WTC11 (cell line): ENCODE data around the gene COG4. TPM values are rescaled to one million over a fixed set of nuclear protein-coding genes. Genes with fewer than 3 reads are reported as not detected.

ENCODE experiments used
- EMX1 ChIP-seq: fragments of 250-450 bp; sonication (Bioruptor Pico); IDR thresholded peaks from 2 replicates; pipeline ENCODE4 v1.8.0; 2021; ENCODE audit warnings: mild to moderate bottlenecking
- FOXJ3 ChIP-seq: sonication (generic); formaldehyde crosslinking; IDR thresholded peaks from 2 replicates; pipeline ENCODE4 v1.9.0; 2021; ENCODE audit warnings: missing genetic modification reagents, mild to moderate bottlenecking, borderline replicate concordance
- GABPB1 ChIP-seq: sonication (generic); formaldehyde crosslinking; IDR thresholded peaks from 2 replicates; pipeline ENCODE4 v1.8.1; 2023; ENCODE audit warnings: mild to moderate bottlenecking, missing genetic modification reagents
- GRHL2 ChIP-seq: fragments of 250-450 bp; sonication (Bioruptor Pico); IDR thresholded peaks from 2 replicates; pipeline ENCODE4 v1.8.0; 2022; ENCODE audit warnings: mild to moderate bottlenecking, moderate library complexity; ENCODE audit not compliant: insufficient replicate concordance, severe bottlenecking
- HMGA2 ChIP-seq: fragments of 250-450 bp; sonication (Bioruptor Pico); IDR thresholded peaks from 2 replicates; pipeline ENCODE4 v1.4.0; 2021; ENCODE audit warnings: mild to moderate bottlenecking, moderate library complexity
- NFYB ChIP-seq: sonication (generic); formaldehyde crosslinking; conservative IDR thresholded peaks from 2 replicates; pipeline ENCODE4 v1.8.0; 2022; ENCODE audit warnings: low read depth, missing genetic modification reagents
- OVOL2 ChIP-seq: fragments of 250-450 bp; sonication (Bioruptor Pico); IDR thresholded peaks from 2 replicates; pipeline ENCODE4 v1.9.0; 2021; ENCODE audit warnings: mild to moderate bottlenecking, borderline replicate concordance
- SMAD4 ChIP-seq: sonication (generic); formaldehyde crosslinking; IDR thresholded peaks from 2 replicates; pipeline ENCODE4 v1.8.0; 2022; ENCODE audit warnings: mild to moderate bottlenecking, missing genetic modification reagents
- TCF7 ChIP-seq: sonication (generic); formaldehyde crosslinking; IDR thresholded peaks from 2 replicates; pipeline ENCODE4 v1.8.0; 2022; ENCODE audit warnings: mild to moderate bottlenecking, low read depth, missing genetic modification reagents, moderate library complexity
- TEAD4 ChIP-seq: sonication (generic); formaldehyde crosslinking; IDR thresholded peaks from 2 replicates; pipeline ENCODE4 v1.8.0; 2022; ENCODE audit warnings: mild to moderate bottlenecking, missing genetic modification reagents
- ZNF121 ChIP-seq: sonication (generic); formaldehyde crosslinking; IDR thresholded peaks from 2 replicates; pipeline ENCODE4 v1.8.0; 2023; ENCODE audit warnings: missing genetic modification reagents
- ZNF232 ChIP-seq: sonication (generic); formaldehyde crosslinking; IDR thresholded peaks from 2 replicates; pipeline ENCODE4 v1.8.0; 2022; ENCODE audit warnings: mild to moderate bottlenecking, missing genetic modification reagents
- ZNF396 ChIP-seq: fragments of 250-450 bp; sonication (Bioruptor Pico); IDR thresholded peaks from 2 replicates; pipeline ENCODE4 v1.8.0; 2021; ENCODE audit warnings: mild to moderate bottlenecking, moderate library complexity, borderline replicate concordance
- total RNA-seq: library from RNA; stranded (reverse); gene quantifications from 3 replicates; pipeline ENCODE4 v1.2.3, GENCODE V29; 2021
- TF ChIP-seq, protein P1 (sequence below): sonication (generic); formaldehyde crosslinking; IDR thresholded peaks from 2 replicates; pipeline ENCODE4 v1.8.1; 2023; ENCODE audit warnings: mild to moderate bottlenecking, missing genetic modification reagents, moderate library complexity
- TF ChIP-seq, protein P2 (sequence below): sonication (generic); formaldehyde crosslinking; IDR thresholded peaks from 2 replicates; pipeline ENCODE4 v1.8.1; 2023; ENCODE audit warnings: mild to moderate bottlenecking, moderate library complexity, missing genetic modification reagents
- TF ChIP-seq, protein P3 (sequence below): sonication (generic); formaldehyde crosslinking; IDR thresholded peaks from 2 replicates; pipeline ENCODE4 v1.8.0; 2023; ENCODE audit warnings: missing genetic modification reagents, mild to moderate bottlenecking, borderline replicate concordance
- TF ChIP-seq, protein P4 (sequence below): fragments of 250-450 bp; sonication (Bioruptor Pico); IDR thresholded peaks from 2 replicates; pipeline ENCODE4 v1.9.0; 2021; ENCODE audit warnings: mild to moderate bottlenecking
- TF ChIP-seq, protein P5 (sequence below): sonication (generic); formaldehyde crosslinking; IDR thresholded peaks from 2 replicates; pipeline ENCODE4 v1.8.0; 2022; ENCODE audit warnings: mild to moderate bottlenecking, missing genetic modification reagents
- TF ChIP-seq, protein P6 (sequence below): sonication (generic); formaldehyde crosslinking; IDR thresholded peaks from 2 replicates; pipeline ENCODE4 v1.8.0; 2022; ENCODE audit warnings: mild to moderate bottlenecking, missing genetic modification reagents
- TF ChIP-seq, protein P7 (sequence below): sonication (generic); formaldehyde crosslinking; IDR thresholded peaks from 2 replicates; pipeline ENCODE4 v1.8.1; 2023; ENCODE audit warnings: mild to moderate bottlenecking, missing genetic modification reagents
- TF ChIP-seq, protein P8 (sequence below): fragments of 250-450 bp; sonication (Bioruptor Pico); IDR thresholded peaks from 2 replicates; pipeline ENCODE4 v1.8.0; 2021; ENCODE audit warnings: mild to moderate bottlenecking
- TF ChIP-seq, protein P9 (sequence below): sonication (generic); formaldehyde crosslinking; IDR thresholded peaks from 2 replicates; pipeline ENCODE4 v1.8.1; 2022; ENCODE audit warnings: mild to moderate bottlenecking, moderate library complexity, missing genetic modification reagents

COG4 gene
- total RNA-seq, 1 experiment from 2014 or later, result 56.6 TPM

DNA sequence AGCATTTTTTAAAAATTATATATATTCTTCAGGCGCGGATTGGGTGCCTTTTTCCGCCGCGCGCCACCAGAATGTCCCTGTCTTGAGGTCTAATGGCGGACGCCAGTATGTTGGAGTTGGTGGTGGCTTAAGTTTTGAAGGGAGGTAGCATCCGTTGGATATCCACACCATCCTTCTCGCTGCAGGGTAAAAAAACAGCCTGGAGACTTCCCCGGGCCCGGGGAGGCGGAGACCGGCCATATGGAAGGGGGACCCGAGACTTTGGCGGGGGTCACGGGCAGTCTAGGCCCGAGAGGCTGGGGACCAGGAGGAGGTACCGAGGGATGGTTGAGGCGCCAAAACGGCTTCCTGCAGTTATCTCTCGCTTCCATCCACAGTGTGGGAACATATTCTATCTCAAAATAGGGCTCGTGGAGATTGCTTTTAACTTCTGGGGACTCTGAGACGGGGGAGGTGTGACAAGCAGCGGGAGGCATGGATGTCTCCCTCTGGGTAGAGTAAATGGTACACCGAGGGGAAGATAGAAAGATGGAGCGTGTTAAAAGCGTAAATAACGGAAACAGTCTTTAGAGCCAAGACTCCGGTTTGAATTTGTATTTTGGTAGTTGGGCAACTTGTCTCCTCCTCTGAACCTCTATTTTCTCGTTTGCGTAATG, 517 bp upstream of the COG4 start, which contains the start of gene SF3B3 (continued):
- TF ChIP-seq GRHL2 (CRISPR knock-in tag) (no peak), EMX1 (no peak; the same call in 1 of the 2 replicates), ZNF121 (CRISPR knock-in tag) (no peak), OVOL2 (CRISPR knock-in tag) (no peak), ZNF232 (CRISPR knock-in tag) (no peak), HMGA2 (peak; percentile 19; the same call in 1 of the 2 replicates), SMAD4 (CRISPR knock-in tag) (no peak), TCF7 (CRISPR knock-in tag) (no peak), ZNF396 (no peak), TEAD4 (CRISPR knock-in tag) (no peak), GABPB1 (no peak), NFYB (CRISPR knock-in tag) (no peak), FOXJ3 (CRISPR knock-in tag) (no peak)
- TF ChIP-seq, protein P1, sequence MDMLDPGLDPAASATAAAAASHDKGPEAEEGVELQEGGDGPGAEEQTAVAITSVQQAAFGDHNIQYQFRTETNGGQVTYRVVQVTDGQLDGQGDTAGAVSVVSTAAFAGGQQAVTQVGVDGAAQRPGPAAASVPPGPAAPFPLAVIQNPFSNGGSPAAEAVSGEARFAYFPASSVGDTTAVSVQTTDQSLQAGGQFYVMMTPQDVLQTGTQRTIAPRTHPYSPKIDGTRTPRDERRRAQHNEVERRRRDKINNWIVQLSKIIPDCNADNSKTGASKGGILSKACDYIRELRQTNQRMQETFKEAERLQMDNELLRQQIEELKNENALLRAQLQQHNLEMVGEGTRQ (CRISPR knock-in tag), result no peak
- TF ChIP-seq, protein P2, sequence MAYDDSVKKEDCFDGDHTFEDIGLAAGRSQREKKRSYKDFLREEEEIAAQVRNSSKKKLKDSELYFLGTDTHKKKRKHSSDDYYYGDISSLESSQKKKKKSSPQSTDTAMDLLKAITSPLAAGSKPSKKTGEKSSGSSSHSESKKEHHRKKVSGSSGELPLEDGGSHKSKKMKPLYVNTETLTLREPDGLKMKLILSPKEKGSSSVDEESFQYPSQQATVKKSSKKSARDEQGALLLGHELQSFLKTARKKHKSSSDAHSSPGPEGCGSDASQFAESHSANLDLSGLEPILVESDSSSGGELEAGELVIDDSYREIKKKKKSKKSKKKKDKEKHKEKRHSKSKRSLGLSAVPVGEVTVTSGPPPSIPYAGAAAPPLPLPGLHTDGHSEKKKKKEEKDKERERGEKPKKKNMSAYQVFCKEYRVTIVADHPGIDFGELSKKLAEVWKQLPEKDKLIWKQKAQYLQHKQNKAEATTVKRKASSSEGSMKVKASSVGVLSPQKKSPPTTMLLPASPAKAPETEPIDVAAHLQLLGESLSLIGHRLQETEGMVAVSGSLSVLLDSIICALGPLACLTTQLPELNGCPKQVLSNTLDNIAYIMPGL, result no peak; the same call in 1 of the 2 replicates
- TF ChIP-seq, protein P3, sequence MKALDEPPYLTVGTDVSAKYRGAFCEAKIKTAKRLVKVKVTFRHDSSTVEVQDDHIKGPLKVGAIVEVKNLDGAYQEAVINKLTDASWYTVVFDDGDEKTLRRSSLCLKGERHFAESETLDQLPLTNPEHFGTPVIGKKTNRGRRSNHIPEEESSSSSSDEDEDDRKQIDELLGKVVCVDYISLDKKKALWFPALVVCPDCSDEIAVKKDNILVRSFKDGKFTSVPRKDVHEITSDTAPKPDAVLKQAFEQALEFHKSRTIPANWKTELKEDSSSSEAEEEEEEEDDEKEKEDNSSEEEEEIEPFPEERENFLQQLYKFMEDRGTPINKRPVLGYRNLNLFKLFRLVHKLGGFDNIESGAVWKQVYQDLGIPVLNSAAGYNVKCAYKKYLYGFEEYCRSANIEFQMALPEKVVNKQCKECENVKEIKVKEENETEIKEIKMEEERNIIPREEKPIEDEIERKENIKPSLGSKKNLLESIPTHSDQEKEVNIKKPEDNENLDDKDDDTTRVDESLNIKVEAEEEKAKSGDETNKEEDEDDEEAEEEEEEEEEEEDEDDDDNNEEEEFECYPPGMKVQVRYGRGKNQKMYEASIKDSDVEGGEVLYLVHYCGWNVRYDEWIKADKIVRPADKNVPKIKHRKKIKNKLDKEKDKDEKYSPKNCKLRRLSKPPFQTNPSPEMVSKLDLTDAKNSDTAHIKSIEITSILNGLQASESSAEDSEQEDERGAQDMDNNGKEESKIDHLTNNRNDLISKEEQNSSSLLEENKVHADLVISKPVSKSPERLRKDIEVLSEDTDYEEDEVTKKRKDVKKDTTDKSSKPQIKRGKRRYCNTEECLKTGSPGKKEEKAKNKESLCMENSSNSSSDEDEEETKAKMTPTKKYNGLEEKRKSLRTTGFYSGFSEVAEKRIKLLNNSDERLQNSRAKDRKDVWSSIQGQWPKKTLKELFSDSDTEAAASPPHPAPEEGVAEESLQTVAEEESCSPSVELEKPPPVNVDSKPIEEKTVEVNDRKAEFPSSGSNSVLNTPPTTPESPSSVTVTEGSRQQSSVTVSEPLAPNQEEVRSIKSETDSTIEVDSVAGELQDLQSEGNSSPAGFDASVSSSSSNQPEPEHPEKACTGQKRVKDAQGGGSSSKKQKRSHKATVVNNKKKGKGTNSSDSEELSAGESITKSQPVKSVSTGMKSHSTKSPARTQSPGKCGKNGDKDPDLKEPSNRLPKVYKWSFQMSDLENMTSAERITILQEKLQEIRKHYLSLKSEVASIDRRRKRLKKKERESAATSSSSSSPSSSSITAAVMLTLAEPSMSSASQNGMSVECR (CRISPR knock-in tag), result no peak
- TF ChIP-seq, protein P4, sequence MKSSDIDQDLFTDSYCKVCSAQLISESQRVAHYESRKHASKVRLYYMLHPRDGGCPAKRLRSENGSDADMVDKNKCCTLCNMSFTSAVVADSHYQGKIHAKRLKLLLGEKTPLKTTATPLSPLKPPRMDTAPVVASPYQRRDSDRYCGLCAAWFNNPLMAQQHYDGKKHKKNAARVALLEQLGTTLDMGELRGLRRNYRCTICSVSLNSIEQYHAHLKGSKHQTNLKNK (CRISPR knock-in tag), result no peak
- TF ChIP-seq, protein P5, sequence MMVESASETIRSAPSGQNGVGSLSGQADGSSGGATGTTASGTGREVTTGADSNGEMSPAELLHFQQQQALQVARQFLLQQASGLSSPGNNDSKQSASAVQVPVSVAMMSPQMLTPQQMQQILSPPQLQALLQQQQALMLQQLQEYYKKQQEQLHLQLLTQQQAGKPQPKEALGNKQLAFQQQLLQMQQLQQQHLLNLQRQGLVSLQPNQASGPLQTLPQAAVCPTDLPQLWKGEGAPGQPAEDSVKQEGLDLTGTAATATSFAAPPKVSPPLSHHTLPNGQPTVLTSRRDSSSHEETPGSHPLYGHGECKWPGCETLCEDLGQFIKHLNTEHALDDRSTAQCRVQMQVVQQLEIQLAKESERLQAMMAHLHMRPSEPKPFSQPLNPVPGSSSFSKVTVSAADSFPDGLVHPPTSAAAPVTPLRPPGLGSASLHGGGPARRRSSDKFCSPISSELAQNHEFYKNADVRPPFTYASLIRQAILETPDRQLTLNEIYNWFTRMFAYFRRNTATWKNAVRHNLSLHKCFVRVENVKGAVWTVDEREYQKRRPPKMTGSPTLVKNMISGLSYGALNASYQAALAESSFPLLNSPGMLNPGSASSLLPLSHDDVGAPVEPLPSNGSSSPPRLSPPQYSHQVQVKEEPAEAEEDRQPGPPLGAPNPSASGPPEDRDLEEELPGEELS (CRISPR knock-in tag), result no peak
- TF ChIP-seq, protein P6, sequence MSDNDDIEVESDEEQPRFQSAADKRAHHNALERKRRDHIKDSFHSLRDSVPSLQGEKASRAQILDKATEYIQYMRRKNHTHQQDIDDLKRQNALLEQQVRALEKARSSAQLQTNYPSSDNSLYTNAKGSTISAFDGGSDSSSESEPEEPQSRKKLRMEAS, result peak; percentile 63; the same call in 1 of the 2 replicates
- TF ChIP-seq, protein P7, sequence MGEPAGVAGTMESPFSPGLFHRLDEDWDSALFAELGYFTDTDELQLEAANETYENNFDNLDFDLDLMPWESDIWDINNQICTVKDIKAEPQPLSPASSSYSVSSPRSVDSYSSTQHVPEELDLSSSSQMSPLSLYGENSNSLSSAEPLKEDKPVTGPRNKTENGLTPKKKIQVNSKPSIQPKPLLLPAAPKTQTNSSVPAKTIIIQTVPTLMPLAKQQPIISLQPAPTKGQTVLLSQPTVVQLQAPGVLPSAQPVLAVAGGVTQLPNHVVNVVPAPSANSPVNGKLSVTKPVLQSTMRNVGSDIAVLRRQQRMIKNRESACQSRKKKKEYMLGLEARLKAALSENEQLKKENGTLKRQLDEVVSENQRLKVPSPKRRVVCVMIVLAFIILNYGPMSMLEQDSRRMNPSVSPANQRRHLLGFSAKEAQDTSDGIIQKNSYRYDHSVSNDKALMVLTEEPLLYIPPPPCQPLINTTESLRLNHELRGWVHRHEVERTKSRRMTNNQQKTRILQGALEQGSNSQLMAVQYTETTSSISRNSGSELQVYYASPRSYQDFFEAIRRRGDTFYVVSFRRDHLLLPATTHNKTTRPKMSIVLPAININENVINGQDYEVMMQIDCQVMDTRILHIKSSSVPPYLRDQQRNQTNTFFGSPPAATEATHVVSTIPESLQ, result no peak
- TF ChIP-seq, protein P8, sequence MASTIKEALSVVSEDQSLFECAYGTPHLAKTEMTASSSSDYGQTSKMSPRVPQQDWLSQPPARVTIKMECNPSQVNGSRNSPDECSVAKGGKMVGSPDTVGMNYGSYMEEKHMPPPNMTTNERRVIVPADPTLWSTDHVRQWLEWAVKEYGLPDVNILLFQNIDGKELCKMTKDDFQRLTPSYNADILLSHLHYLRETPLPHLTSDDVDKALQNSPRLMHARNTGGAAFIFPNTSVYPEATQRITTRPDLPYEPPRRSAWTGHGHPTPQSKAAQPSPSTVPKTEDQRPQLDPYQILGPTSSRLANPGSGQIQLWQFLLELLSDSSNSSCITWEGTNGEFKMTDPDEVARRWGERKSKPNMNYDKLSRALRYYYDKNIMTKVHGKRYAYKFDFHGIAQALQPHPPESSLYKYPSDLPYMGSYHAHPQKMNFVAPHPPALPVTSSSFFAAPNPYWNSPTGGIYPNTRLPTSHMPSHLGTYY (CRISPR knock-in tag), result no peak
- TF ChIP-seq, protein P9, sequence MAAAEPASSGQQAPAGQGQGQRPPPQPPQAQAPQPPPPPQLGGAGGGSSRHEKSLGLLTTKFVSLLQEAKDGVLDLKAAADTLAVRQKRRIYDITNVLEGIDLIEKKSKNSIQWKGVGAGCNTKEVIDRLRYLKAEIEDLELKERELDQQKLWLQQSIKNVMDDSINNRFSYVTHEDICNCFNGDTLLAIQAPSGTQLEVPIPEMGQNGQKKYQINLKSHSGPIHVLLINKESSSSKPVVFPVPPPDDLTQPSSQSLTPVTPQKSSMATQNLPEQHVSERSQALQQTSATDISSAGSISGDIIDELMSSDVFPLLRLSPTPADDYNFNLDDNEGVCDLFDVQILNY (CRISPR knock-in tag), result no peak
